Breast epithelium (tissue), 4 donors: ENCODE data around the gene ERFL. TPM values are rescaled to one million over a fixed set of nuclear protein-coding genes. Genes with fewer than 3 reads are reported as not detected.

Source experiments
- DNase-seq, 2 donors: peaks; one replicate each; pipeline ENCODE4 v3.0.0-alpha.2; 2019; ENCODE audit warnings: low spot score in 2 of 2
- H3K27ac ChIP-seq, 2 donors: fragments of 200-600 bp; sonication (generic) in 1 of 2; one replicate each; pipeline ENCODE4 v1.5.1; 2016 to 2019; ENCODE audit warnings: mild to moderate bottlenecking in 1 of 2
- H3K27me3 ChIP-seq, 2 donors: fragments of 200-600 bp; sonication (generic) in 1 of 2; one replicate each; pipeline versions ENCODE4 v1.5.1 to v1.6.0; 2017 to 2019; ENCODE audit warnings: control low read depth in 1 of 2, mild to moderate bottlenecking in 1 of 2
- H3K36me3 ChIP-seq: fragments of 200-600 bp; one replicate; pipeline ENCODE4 v1.5.1; 2019
- H3K4me1 ChIP-seq, 2 donors: fragments of 200-600 bp; sonication (generic); one replicate each; pipeline ENCODE4 v1.5.1; 2016 to 2019; ENCODE audit warnings: control low read depth in 1 of 2
- H3K4me3 ChIP-seq, 3 donors: fragments of 200-600 bp; sonication (generic); 1 replicate in 2 of 3; 2 replicates in 1 of 3; pipeline ENCODE4 v1.5.1; 2016 to 2019; ENCODE audit warnings: mild to moderate bottlenecking in 3 of 3, moderate library complexity in 2 of 3
- H3K9me3 ChIP-seq, 2 donors: fragments of 200-600 bp; sonication (generic) in 1 of 2; one replicate each; pipeline ENCODE4 v1.5.1; 2016 to 2019; ENCODE audit warnings: control low read depth in 1 of 2
- CTCF ChIP-seq, 3 donors: fragments of 450-650 bp; IDR thresholded peaks; one replicate each; pipeline ENCODE4 v1.5.1; 2016 to 2017; ENCODE audit warnings: antibody characterized with exemption in 3 of 3, mild to moderate bottlenecking in 3 of 3, moderate library complexity in 3 of 3
- POLR2A ChIP-seq: fragments of 450-650 bp; IDR thresholded peaks from one replicate; pipeline ENCODE4 v1.6.1; 2016; ENCODE audit warnings: antibody characterized with exemption, mild to moderate bottlenecking, moderate library complexity
- POLR2AphosphoS5 ChIP-seq, 3 donors: sonication (generic); formaldehyde crosslinking; IDR thresholded peaks; one replicate each; pipeline ENCODE4 v1.6.1; 2017; ENCODE audit warnings: antibody characterized with exemption in 3 of 3
- intact Hi-C: fragments of 100-400 bp; cut with DNase I; formaldehyde crosslinking; loops from one replicate; pipeline ENCODE4 v1.15.1; 2023; ENCODE audit warnings: low total_unique reads
- total RNA-seq, 3 donors: library from RNA; depleted of rRNA; stranded (reverse); fragments of >200 nt; gene quantifications; one replicate each; pipeline ENCODE4 v1.1.0, GENCODE V29; 2016

ERFL gene
- under 1 TPM in 1 of 3 donors, not detected in 2; 0.15 TPM for total RNA-seq

DNA sequence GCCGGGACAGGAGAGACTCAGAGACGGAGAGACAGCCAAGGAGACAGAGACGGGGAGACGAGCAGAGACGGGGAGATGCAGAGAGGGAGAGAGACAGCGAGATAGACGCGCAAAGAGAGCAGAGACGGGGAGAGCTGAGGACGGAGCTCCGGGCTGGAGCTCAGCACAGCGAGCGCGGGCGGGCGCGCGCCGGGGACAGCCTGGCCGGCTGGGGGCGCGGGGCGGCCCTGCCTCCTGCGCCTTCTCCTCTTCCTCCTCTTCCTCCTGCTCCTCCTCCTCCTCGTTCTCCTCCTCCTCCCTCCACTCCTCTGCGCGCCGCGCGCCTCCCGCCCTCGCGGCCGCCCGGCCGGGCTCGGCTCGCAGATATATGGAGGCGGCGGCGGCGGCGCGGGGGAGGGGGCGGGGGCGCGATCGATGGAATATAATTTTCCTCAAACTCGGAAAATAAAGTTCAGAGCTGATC lies at the start of gene ERFL:
TSS of gene ERFL (minus strand) at position 229 of the 463 bp plus-strand sequence. CDS start 15,530 bp downstream, outside the sequence.
- intact Hi-C loops, result loop anchor here (5.0 kb wide), 1 partner anchor 446 kb away; no protein-coding TSS in a partner anchor
- peak within 1 kb of the TSS; percentile 26 to 64 (median 51) for H3K4me3 ChIP-seq
- H3K4me1 ChIP-seq, result peaks cover 0 to 7% of the 10 kb centered on the region in 2 donors
- no peaks in the 10 kb centered on the region for H3K36me3 ChIP-seq
- no peaks in the 10 kb centered on the region for H3K9me3 ChIP-seq
- H3K27ac ChIP-seq, result no peak within 1 kb of the TSS
- no peak for TF ChIP-seq CTCF (IDR thresholded peaks at IDR 0.05)
- TF ChIP-seq POLR2AphosphoS5 (IDR thresholded peaks at IDR 0.05), result no peak
- H3K27me3 ChIP-seq, result peaks cover 3 to 85% of the 10 kb centered on the region in 2 donors
- DNase-seq, result no peak

GRCh38 chr19:41977916-41978315 lies 49.7 kb upstream of the ERFL start:
- Histone ChIP-seq H3K4me1 (no peaks in the 10 kb centered on the region), H3K36me3 (no peaks in the 10 kb centered on the region), H3K27ac (no peak overlapping the region), H3K4me3 (no peak overlapping the region), H3K27me3 (no peaks in the 10 kb centered on the region), H3K9me3 (no peaks in the 10 kb centered on the region)
- TF ChIP-seq POLR2AphosphoS5 (IDR thresholded peaks at IDR 0.05) (no peak), POLR2A (no peak), CTCF (IDR thresholded peaks at IDR 0.05) (no peak)
- DNase-seq, result no peak
- intact Hi-C loops, result no loop called here

DNA sequence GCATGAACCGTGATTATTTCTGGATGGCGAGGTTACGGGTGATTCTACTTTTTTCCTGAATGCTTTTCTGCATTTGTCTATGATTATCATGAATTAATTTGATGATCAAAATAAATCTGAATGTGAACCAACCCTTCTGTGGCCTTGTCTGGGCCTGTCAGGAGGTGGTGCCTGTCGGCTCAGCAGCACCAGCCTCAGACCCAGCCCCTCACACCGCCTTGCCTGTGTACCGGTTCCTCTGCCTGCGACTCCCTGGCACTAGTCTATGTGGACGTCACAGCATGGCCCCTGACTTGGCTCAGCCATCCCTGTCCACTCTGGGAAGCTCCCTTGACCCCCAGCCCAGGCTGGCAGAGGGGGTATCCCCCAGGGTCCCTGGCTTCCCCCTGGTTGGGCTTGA lies 46.4 kb upstream of the ERFL start:
- Histone ChIP-seq H3K27ac (no peak overlapping the region), H3K27me3 (peaks cover 0 to 3% of the 10 kb centered on the region in 2 donors), H3K36me3 (no peaks in the 10 kb centered on the region), H3K9me3 (no peaks in the 10 kb centered on the region), H3K4me3 (no peak overlapping the region), H3K4me1 (no peaks in the 10 kb centered on the region)
- TF ChIP-seq POLR2A, result no peak
- TF ChIP-seq CTCF (IDR thresholded peaks at IDR 0.05), result no peak
- TF ChIP-seq POLR2AphosphoS5 (IDR thresholded peaks at IDR 0.05), result no peak
- intact Hi-C loops, result no loop called here
- no peak for DNase-seq

GRCh38 chr19:41971363-41971762 lies 43.1 kb upstream of the ERFL start:
- TF ChIP-seq POLR2A, result no peak
- no peak for TF ChIP-seq POLR2AphosphoS5 (IDR thresholded peaks at IDR 0.05)
- no peak for TF ChIP-seq CTCF (IDR thresholded peaks at IDR 0.05)

DNA sequence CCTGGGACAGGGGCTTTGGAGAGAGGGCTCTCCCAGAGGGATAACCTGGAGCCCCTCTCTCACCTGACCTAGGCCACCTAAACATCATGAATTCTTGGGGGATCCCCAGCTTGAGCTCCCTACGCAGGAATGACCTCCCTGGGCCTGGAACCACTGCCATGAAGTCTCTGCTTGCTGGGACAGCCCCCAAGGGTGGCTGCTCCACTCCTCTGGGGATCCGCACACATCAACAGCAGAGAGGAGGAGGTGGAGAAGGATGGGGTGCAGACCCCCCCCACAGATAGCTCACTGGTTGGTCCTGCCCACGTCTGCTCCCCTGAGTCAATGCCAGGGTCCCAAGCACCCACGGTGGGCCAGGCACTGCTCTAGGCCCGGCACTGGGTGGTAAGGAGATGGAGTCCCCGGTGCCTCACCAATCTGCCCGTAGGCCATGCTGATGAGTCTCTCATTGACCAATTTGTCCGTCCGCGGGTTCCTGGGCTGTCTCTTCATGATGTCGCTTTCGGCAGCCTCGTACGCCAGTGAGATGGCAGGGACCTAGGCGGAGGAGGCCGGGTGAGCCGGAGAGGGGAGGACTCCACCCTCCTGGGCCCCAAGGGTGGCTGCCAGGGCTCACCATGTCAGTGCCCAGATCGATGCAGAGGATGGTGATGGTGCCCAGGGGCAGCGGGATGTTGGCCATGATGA lies 41.7 kb upstream of the ERFL start:
- DNase-seq, result no peak
- TF ChIP-seq POLR2A (no peak), CTCF (IDR thresholded peaks at IDR 0.05) (no peak), POLR2AphosphoS5 (IDR thresholded peaks at IDR 0.05) (no peak)
- Histone ChIP-seq H3K27ac (no peak overlapping the region), H3K36me3 (no peaks in the 10 kb centered on the region), H3K9me3 (no peaks in the 10 kb centered on the region), H3K4me3 (no peak overlapping the region), H3K4me1 (no peaks in the 10 kb centered on the region), H3K27me3 (peaks cover 0 to 16% of the 10 kb centered on the region in 2 donors)
- intact Hi-C loops, result no loop called here

More at GRCh38 chr19:41971363-41971762, 43.1 kb upstream of the ERFL start:
- no peaks in the 10 kb centered on the region for H3K9me3 ChIP-seq
- DNase-seq, result no peak
- no peak overlapping the region for H3K4me3 ChIP-seq
- no peaks in the 10 kb centered on the region for H3K4me1 ChIP-seq
- H3K27ac ChIP-seq, result no peak overlapping the region
- peaks cover 0 to 11% of the 10 kb centered on the region in 2 donors for H3K27me3 ChIP-seq
- intact Hi-C loops, result no loop called here
- H3K36me3 ChIP-seq, result no peaks in the 10 kb centered on the region
